Activated CD4-positive, alpha-beta memory T cell treated with anti-CD3 and anti-CD28 coated beads for 36 hours (primary cell): ENCODE results near the gene ACSL6. TPM values are rescaled to one million over a fixed set of nuclear protein-coding genes. Genes with fewer than 3 reads are reported as not detected.

Experiments
- CTCF ChIA-PET: fragments of 350-600 bp; sonication (Branson Sonifier 250); formaldehyde crosslinking; loops from one replicate; lab custom pipeline; 2021; ENCODE audit warnings: antibody characterized with exemption, inconsistent platforms; lab: Charles Lee
- POLR2A ChIA-PET: fragments of 350-600 bp; sonication (Branson Sonifier 250); formaldehyde crosslinking; loops from one replicate; lab custom pipeline; 2021; ENCODE audit warnings: antibody characterized with exemption; lab: Charles Lee
- DNase-seq: peaks from one replicate; pipeline ENCODE4 v3.0.0-alpha.2; 2020
- H3K27ac Mint-ChIP-seq: one replicate; pipeline ENCODE4 v1.8.0; 2021; ENCODE audit warnings: mixed read lengths
- H3K27me3 Mint-ChIP-seq: one replicate; pipeline ENCODE4 v1.8.0; 2021; ENCODE audit warnings: mixed read lengths
- H3K36me3 Mint-ChIP-seq: one replicate; pipeline ENCODE4 v1.8.0; 2021; ENCODE audit warnings: mixed read lengths
- H3K4me1 Mint-ChIP-seq: one replicate; pipeline ENCODE4 v1.8.0; 2021; ENCODE audit warnings: low read depth, mixed read lengths
- H3K4me3 Mint-ChIP-seq: one replicate; pipeline ENCODE4 v1.8.0; 2021; ENCODE audit warnings: mild to moderate bottlenecking, mixed read lengths
- H3K9me3 Mint-ChIP-seq: one replicate; pipeline ENCODE4 v1.8.0; 2021; ENCODE audit warnings: mixed read lengths
- intact Hi-C: fragments of 100-400 bp; cut with micrococcal nuclease; formaldehyde crosslinking; loops from one replicate; pipeline ENCODE4 v1.15.1; 2023
- total RNA-seq, 2 experiments: library from RNA; stranded (reverse); gene quantifications; one replicate each; pipeline ENCODE4 v1.2.3, GENCODE V29; 2021

ACSL6 gene
- total RNA-seq, 2 experiments from 2014 or later: 5.6 to 6.0 TPM

DNA sequence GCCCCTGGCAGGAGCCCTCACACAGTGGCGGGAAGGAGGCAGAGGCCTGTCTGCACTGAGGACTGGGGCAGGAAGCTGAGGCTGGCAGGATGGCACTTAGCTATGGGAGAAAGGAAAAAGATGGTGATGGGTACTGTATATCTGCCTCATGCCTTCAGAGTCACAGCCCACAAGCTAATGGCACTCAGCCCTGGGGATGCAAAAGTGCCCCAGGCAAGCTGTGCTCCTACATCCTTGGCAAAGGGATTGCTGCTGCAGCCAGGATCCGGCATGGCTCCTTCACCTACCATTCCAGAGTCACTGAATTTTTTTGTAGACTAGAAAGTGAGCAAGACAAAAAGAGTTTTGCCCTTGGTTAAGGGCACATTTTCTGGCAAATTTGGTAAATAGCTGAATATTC is 8.7 kb downstream of the ACSL6 start:
- Mint-ChIP-seq H3K27ac (no peak overlapping the region), H3K9me3 (no peaks in the 10 kb centered on the region), H3K4me1 (peaks cover 46% of the 10 kb centered on the region), H3K27me3 (no peaks in the 10 kb centered on the region), H3K4me3 (no peak overlapping the region), H3K36me3 (no peaks in the 10 kb centered on the region)
- intact Hi-C loops: no loop called here
- ChIA-PET CTCF (interaction anchor here (1.9 kb wide), 1 partner anchor 413 kb away, joined by 9 read pairs; no protein-coding TSS in a partner anchor), POLR2A (no interaction called here)
- DNase-seq: no peak

DNA sequence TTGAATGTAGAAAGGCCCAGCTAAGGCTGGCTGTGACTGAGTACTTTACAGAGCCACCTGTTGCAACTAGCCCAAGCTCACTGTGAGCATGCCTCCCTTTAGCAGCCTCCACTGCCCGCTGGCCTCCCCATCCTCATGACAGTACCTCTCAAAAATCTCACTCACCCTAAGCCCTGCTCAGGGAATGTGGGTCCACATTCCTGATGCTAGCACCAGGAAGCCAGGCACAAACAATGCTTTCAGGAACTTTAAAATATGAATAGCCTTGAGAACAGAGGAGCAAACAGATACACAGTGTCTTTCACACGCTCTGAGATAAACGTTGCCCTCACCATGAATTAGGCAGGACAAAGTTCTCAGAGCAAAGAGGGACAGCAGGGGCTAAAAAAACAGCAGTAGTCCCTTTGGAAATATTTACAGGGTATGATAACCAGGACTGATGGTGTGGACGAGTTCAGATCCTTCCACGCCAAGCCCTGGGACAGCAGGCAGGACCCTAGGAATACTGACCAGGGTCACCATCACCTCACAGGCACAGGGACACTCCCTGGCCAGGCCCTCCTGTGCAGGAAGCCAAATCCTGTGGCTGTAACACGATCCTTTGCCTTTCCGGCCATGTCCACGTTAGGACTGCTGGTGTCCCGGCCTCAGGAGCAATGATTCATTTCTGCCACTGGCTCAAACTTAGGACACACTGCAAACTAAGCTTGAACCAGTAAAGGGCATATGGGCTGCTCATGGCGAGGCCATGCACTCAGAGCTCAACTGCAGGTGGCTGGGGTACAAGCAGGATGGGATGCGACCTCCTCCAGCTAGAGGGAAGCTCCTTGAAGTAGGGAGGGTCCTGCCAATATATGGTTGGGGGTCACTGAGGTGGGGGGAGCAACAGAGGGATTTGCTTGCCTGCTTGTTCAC is 9.6 kb downstream of the ACSL6 start:
- H3K9me3 Mint-ChIP-seq: no peaks in the 10 kb centered on the region
- H3K27ac Mint-ChIP-seq: no peak overlapping the region
- ChIA-PET POLR2A (no interaction called here), CTCF (interaction anchor here (0.6 to 1.9 kb wide), 4 partner anchors 164 to 579 kb away, joined by 3 to 9 read pairs (median 3); no protein-coding TSS in a partner anchor)
- H3K27me3 Mint-ChIP-seq: no peaks in the 10 kb centered on the region
- no peaks in the 10 kb centered on the region for H3K36me3 Mint-ChIP-seq
- intact Hi-C loops: no loop called here
- H3K4me3 Mint-ChIP-seq: no peak overlapping the region
- H3K4me1 Mint-ChIP-seq: peaks cover 48% of the 10 kb centered on the region
- DNase-seq: no peak

DNA sequence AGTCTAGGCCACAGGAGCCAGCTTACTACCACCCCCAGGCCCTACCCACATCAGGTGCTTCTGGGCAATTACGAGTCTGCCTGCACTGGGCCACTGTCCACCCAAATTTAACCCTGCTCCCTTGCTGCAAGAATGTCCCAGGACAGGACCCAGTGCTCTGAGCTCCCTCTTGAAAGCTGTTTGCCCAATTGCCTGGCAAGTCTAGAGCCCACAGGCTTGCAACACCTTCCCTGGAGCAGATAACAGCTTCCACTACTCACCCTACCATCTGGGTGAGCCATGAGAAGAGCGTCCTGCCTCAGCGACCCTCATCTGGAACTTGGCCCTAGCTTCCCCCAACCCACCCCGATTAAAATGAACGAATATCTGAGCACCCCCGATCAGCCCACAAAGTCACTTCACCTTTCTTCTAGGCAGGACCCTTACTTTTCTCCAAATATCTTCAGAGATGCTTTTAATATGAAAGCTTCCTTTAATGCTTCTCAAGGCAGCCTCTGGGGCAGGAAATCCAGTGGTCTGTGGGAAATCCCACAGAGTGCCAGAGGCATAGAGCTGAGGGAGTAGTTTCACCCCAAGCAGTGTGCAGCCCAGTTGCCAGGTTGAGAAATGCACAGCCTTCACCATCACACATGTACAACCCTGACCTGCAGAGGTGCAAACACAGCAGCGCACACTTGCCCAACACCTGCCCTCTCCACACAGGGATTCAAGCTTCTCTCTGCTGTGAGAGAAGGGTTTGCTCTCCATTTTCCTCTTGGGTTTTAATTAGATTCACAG is 10.6 kb downstream of the ACSL6 start:
- H3K27me3 Mint-ChIP-seq: no peaks in the 10 kb centered on the region
- no peak overlapping the region for H3K27ac Mint-ChIP-seq
- H3K9me3 Mint-ChIP-seq: no peaks in the 10 kb centered on the region
- DNase-seq: peak; percentile 52
- peaks cover 55% of the 10 kb centered on the region for H3K4me1 Mint-ChIP-seq
- ChIA-PET CTCF (interaction anchor here (0.6 to 1.4 kb wide), 6 partner anchors 11 to 578 kb away, joined by 3 to 5 read pairs (median 3); no protein-coding TSS in a partner anchor), POLR2A (no interaction called here)
- intact Hi-C loops: no loop called here
- H3K36me3 Mint-ChIP-seq: no peaks in the 10 kb centered on the region
- no peak overlapping the region for H3K4me3 Mint-ChIP-seq

DNA sequence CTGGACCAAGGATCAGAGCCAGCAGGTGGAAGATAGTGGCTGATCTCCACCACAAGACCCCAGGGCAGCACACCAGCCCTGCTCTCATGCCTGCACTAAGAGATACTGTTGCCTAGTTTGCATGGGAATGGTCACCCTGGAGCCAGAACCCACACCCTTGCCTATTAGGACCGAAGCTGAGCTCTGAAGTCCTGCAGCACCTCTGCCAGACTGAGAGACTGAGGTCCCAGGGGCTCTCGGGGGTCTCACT is 11.3 kb downstream of the ACSL6 start:
- DNase-seq: no peak
- no peak overlapping the region for H3K27ac Mint-ChIP-seq
- no peaks in the 10 kb centered on the region for H3K9me3 Mint-ChIP-seq
- no peaks in the 10 kb centered on the region for H3K27me3 Mint-ChIP-seq
- H3K36me3 Mint-ChIP-seq: no peaks in the 10 kb centered on the region
- intact Hi-C loops: no loop called here
- peaks cover 55% of the 10 kb centered on the region for H3K4me1 Mint-ChIP-seq
- POLR2A ChIA-PET: no interaction called here
- no peak overlapping the region for H3K4me3 Mint-ChIP-seq
- CTCF ChIA-PET: interaction anchor here (0.7 to 1.9 kb wide), 3 partner anchors 7 to 411 kb away, joined by 3 to 9 read pairs (median 4); no protein-coding TSS in a partner anchor

DNA sequence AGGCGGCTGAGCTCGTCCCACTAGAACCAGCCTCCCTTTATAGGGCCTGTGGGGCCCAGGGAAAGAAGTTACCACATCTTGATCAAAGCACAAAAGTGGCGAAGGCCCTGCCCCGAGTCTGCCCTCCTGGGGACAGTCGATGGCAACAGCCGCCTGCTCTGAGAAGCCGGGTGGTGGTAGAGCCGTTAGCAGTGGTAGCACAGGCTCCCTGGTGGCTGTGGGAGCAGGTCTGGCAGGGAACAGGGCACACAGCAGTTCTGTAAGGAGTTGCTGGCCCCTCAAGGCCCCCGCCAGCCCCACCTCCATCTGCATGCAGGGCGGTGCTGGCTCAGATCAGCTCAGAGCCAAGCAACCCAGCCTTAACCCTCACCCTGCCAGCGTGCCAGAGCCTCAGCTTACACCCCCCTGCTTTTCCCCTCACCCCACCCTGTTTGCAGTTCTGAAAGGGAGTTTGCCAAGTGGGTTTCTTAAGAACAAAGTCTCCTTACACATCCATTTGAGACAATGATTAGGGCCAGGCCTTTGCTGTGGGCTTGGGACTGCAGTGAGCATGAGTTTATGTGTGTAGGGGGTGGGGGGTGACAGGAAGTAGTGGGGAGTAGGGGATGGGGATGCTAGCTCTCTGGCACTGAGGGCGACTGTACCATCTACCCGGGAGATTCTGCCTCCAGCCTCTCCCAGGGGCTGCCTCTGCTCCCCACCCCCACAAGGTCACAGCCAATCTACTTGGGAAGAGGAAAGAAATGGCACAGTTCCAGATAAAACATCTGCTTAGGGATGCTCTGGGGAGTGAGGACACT is 11.8 kb downstream of the ACSL6 start:
- Mint-ChIP-seq H3K9me3 (no peaks in the 10 kb centered on the region), H3K27me3 (no peaks in the 10 kb centered on the region), H3K4me1 (peaks cover 55% of the 10 kb centered on the region), H3K27ac (no peak overlapping the region), H3K36me3 (no peaks in the 10 kb centered on the region), H3K4me3 (no peak overlapping the region)
- POLR2A ChIA-PET: no interaction called here
- CTCF ChIA-PET: interaction anchor here (0.5 to 1.9 kb wide), 5 partner anchors 8 to 433 kb away, joined by 3 to 9 read pairs (median 3); no protein-coding TSS in a partner anchor
- intact Hi-C loops: no loop called here
- no peak for DNase-seq

DNA sequence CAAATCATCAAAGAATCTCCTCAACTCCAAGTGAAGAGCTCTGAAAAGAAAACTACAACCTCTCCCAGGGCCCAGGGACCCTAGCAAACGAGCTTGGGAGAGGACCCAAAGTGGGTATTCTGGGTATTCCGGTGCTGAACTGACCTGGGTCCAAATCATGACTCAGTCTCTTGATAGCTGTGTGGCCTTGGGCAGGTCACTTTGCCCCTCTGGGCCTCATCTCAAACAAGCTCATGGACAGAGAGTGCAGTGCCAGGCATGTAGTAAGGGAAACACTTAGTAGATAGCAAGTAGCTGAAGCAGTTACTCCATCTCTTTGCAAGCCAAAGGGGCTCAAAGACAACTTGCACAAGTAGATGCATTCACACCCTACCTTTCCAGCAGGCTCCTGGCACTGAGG is 12.4 kb downstream of the ACSL6 start:
- Mint-ChIP-seq H3K27ac (no peak overlapping the region), H3K4me1 (peaks cover 55% of the 10 kb centered on the region), H3K36me3 (no peaks in the 10 kb centered on the region), H3K4me3 (no peak overlapping the region), H3K9me3 (no peaks in the 10 kb centered on the region), H3K27me3 (no peaks in the 10 kb centered on the region)
- ChIA-PET POLR2A (no interaction called here), CTCF (interaction anchor here (0.5 to 1.9 kb wide), 4 partner anchors 9 to 433 kb away, joined by 3 to 9 read pairs (median 4); no protein-coding TSS in a partner anchor)
- intact Hi-C loops: no loop called here
- no peak for DNase-seq

DNA sequence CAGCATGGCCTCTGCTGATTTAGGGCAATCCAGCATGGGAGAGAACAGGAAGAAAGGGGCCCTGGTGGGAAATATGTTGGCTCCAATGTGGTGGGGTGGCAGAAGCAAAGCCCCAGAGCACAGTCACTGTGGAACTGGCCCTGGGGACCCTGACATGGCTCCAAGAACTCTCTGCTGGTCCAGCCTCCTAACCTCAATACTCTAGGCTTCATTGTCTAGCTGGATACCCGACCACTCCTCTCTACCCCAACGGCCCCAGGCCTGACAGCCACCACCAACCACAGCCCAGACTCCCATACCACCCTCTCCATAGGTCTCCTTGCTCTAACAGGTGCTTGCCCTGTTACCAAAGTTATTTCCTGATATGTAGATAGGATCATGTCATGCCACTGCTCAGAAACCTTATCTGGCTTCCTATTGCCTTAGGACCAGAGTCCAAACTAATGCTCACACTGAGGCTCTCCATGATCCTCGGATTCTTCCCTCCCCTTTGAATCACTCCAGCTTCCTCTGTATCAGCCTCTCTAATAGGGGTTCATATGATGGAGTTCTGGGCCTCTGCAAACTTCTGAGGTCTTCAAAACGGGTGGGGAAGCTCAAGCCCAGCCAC is 12.9 kb downstream of the ACSL6 start:
- H3K36me3 Mint-ChIP-seq: no peaks in the 10 kb centered on the region
- H3K4me1 Mint-ChIP-seq: peaks cover 55% of the 10 kb centered on the region
- no peaks in the 10 kb centered on the region for H3K9me3 Mint-ChIP-seq
- no peak overlapping the region for H3K27ac Mint-ChIP-seq
- intact Hi-C loops: no loop called here
- H3K4me3 Mint-ChIP-seq: no peak overlapping the region
- no peak for DNase-seq
- POLR2A ChIA-PET: no interaction called here
- no peaks in the 10 kb centered on the region for H3K27me3 Mint-ChIP-seq
- CTCF ChIA-PET: interaction anchor here (1.0 to 1.9 kb wide), 2 partner anchors 9 to 66 kb away, joined by 3 to 9 read pairs; no protein-coding TSS in a partner anchor

DNA sequence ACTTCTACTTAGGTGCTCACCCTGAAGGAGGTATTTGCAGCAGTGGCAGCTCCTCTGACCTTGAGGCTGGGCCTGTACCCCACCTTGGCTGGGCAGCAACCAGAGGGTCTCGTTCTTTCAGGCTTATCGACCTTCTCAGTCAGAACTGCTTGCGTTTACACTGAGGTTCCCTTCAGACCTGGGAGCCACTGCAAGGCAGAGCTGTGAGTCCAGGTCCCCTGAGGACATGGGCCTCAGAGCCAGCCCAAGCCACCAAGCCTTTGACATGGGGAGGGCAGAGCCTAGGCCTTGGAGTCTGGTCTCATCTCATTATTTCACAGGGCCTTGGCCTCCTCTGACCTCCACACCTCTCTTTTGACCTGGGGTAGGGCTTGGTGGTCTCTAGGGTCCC is 13.7 kb downstream of the ACSL6 start:
- no peaks in the 10 kb centered on the region for H3K36me3 Mint-ChIP-seq
- no peaks in the 10 kb centered on the region for H3K9me3 Mint-ChIP-seq
- no peak overlapping the region for H3K27ac Mint-ChIP-seq
- ChIA-PET POLR2A (no interaction called here), CTCF (no interaction called here)
- no peak for DNase-seq
- intact Hi-C loops: no loop called here
- no peak overlapping the region for H3K4me3 Mint-ChIP-seq
- no peaks in the 10 kb centered on the region for H3K27me3 Mint-ChIP-seq
- peaks cover 53% of the 10 kb centered on the region for H3K4me1 Mint-ChIP-seq

DNA sequence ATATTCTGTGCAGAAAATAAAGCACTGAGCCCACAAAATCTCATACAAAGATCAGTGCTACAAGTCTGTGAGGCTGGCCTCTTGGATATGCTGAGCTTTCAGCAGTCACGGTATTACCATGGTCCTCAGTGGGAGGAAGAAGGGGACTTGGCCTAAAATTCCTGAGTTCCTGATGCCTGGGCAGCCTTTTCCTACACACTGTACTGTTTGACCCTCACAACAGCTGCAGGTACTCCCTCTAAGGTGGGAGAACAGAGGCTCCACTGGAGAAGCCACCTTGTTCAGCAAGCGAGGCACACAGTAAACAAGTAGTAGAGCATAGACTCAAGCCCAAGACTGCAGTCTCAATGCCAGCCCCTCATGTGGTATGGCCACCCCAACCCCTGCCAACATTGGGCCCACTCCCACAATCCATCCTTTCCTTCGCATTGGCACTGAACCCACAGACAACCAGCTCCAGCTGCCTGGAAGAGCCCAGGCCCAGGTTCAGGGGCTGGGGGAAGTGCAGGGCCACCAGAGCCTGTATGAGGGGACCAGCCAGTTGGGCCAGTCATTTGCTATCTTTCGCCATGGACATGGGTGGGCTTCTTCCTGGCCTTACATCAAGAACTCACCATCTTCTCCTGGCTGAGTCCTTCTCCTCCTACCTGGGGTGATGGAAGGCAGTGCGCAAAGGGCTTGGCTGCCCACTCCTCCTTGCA is 14.3 kb downstream of the ACSL6 start:
- peaks cover 47% of the 10 kb centered on the region for H3K4me1 Mint-ChIP-seq

DNA sequence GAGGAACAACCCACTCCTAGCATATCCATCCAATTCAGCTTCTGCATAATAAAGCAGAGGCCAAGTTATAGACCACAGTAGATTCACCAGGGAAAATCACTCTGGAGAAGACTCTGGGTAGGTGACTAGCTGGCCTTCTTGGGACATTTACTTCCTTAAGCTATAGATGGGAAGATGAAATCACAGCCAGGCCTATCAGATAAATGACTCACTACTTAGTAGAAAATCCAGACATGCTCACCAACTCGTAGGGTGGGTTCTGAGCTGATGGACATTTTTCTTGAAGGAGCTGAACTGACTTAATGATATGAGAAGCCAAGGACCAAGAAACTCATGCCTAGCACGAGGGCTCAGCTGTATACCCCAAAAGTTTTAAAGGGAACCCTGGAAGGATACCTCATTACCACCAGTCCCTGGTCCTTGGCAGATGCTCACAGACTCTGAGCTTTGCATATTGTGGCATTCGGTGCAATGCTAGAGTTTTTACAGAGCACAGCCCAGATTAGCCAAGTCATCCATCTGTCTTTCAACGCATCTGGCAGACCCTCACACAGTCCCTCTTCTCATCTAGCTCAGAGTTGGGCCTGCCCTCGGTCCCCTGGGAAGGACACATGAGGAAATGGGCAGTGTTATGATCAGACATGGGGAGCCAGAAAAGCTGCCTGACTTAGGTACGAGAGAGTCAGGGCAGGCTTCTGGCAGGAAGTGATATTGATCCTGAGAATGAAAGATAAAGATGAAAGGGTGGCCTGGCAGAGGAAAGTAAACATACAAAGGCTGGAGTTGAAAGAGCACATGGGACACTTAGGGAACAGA is 15.0 kb downstream of the ACSL6 start:
- POLR2A ChIA-PET: no interaction called here
- H3K27me3 Mint-ChIP-seq: no peaks in the 10 kb centered on the region
- H3K4me3 Mint-ChIP-seq: no peak overlapping the region
- peaks cover 42% of the 10 kb centered on the region for H3K4me1 Mint-ChIP-seq
- CTCF ChIA-PET: interaction anchor here (1.4 to 1.9 kb wide), 4 partner anchors 9 to 407 kb away, joined by 4 to 18 read pairs (median 10); no protein-coding TSS in a partner anchor
- no peak for DNase-seq
- no peaks in the 10 kb centered on the region for H3K36me3 Mint-ChIP-seq
- no peak overlapping the region for H3K27ac Mint-ChIP-seq
- H3K9me3 Mint-ChIP-seq: no peaks in the 10 kb centered on the region
- intact Hi-C loops: no loop called here

More for the DNA sequence above, 14.3 kb downstream of the ACSL6 start:
- H3K27ac Mint-ChIP-seq: no peak overlapping the region
- ChIA-PET POLR2A (no interaction called here), CTCF (interaction anchor here (1.4 to 1.9 kb wide), 4 partner anchors 8 to 408 kb away, joined by 4 to 18 read pairs (median 10); no protein-coding TSS in a partner anchor)
- no peak overlapping the region for H3K4me3 Mint-ChIP-seq
- DNase-seq: no peak
- H3K27me3 Mint-ChIP-seq: no peaks in the 10 kb centered on the region
- H3K36me3 Mint-ChIP-seq: no peaks in the 10 kb centered on the region
- intact Hi-C loops: no loop called here
- no peaks in the 10 kb centered on the region for H3K9me3 Mint-ChIP-seq
